ENCODE data around the gene DYNC2H1. TPM values are rescaled to one million over a fixed set of nuclear protein-coding genes. Genes with fewer than 3 reads are reported as not detected.
A peak's percentile ranks its signal among the peaks of the same experiment; 100 is the strongest.

DYNC2H1 gene
- total RNA-seq, 1 donor from 2014 or later = 8.5 TPM

GRCh38 chr11:103378931-103379330 is 269.7 kb downstream of the DYNC2H1 start:
- no peak for DNase-seq

- no peak for DNase-seq
These were observed 270.8 kb downstream of the DYNC2H1 start for GRCh38 chr11:103380031-103380430.

- peak; percentile 11 for DNase-seq
These were observed 275.4 kb downstream of the DYNC2H1 start for GRCh38 chr11:103384652-103385051.

GRCh38 chr11:103395612-103396011 is 286.4 kb downstream of the DYNC2H1 start:
- peak; percentile 59 for DNase-seq

- DNase-seq = no peak
These were observed 287.0 kb downstream of the DYNC2H1 start for GRCh38 chr11:103396237-103396636.

GRCh38 chr11:103397369-103397768 is 288.1 kb downstream of the DYNC2H1 start:
- no peak for DNase-seq

- DNase-seq = no peak
These were observed 289.6 kb downstream of the DYNC2H1 start for GRCh38 chr11:103398829-103399228.

GRCh38 chr11:103406357-103406756 is 297.1 kb downstream of the DYNC2H1 start:
- no peak for DNase-seq

- no peak for DNase-seq
These were observed 298.4 kb downstream of the DYNC2H1 start for GRCh38 chr11:103407641-103408040.

- no peak for DNase-seq
These were observed 304.2 kb downstream of the DYNC2H1 start for GRCh38 chr11:103413266-103413888.

GRCh38 chr11:103418014-103418413 is 308.8 kb downstream of the DYNC2H1 start:
- no peak for DNase-seq

- DNase-seq = peak; percentile 34
These were observed 311.4 kb downstream of the DYNC2H1 start for GRCh38 chr11:103420593-103420992.

- DNase-seq = peak; percentile 20
These were observed 324.3 kb downstream of the DYNC2H1 start for GRCh38 chr11:103433386-103434072.

- DNase-seq = peak; percentile 65
These were observed 324.8 kb downstream of the DYNC2H1 start for GRCh38 chr11:103434073-103434411.

GRCh38 chr11:103436131-103436770 is 327.0 kb downstream of the DYNC2H1 start:
- no peak for DNase-seq

GRCh38 chr11:103441021-103441420 is 331.8 kb downstream of the DYNC2H1 start:
- DNase-seq = no peak

- DNase-seq = no peak
These were observed 339.7 kb downstream of the DYNC2H1 start for GRCh38 chr11:103448966-103449365.

- no peak for DNase-seq
These were observed 341.0 kb downstream of the DYNC2H1 start for GRCh38 chr11:103450241-103450640.

- DNase-seq = no peak
These were observed 343.9 kb downstream of the DYNC2H1 start for GRCh38 chr11:103453126-103453525.

- DNase-seq = no peak
These were observed 344.9 kb downstream of the DYNC2H1 start for GRCh38 chr11:103453915-103454709.

- DNase-seq = peak; percentile 7
These were observed 355.2 kb downstream of the DYNC2H1 start for GRCh38 chr11:103464420-103464819.

GRCh38 chr11:103465555-103466140 is 356.4 kb downstream of the DYNC2H1 start:
- DNase-seq = no peak

GRCh38 chr11:103471546-103471945 is 362.3 kb downstream of the DYNC2H1 start:
- no peak for DNase-seq
